Glutamatergic neuron (in vitro differentiated cells): ENCODE measurements around the gene GRAMD1B. TPM values are rescaled to one million over a fixed set of nuclear protein-coding genes. Genes with fewer than 3 reads are reported as not detected.

Experiments used
- DNase-seq: peaks from one replicate; pipeline ENCODE4 v3.0.0; 2022
- H3K27ac Mint-ChIP-seq: one replicate; pipeline ENCODE4 v1.8.0; 2020; ENCODE audit warnings: mild to moderate bottlenecking, mixed read lengths, inconsistent platforms; ENCODE audit not compliant: unreplicated experiment
- H3K27me3 Mint-ChIP-seq: one replicate; pipeline ENCODE4 v1.8.0; 2020; ENCODE audit warnings: mild to moderate bottlenecking, moderate library complexity, mixed read lengths, inconsistent platforms; ENCODE audit not compliant: unreplicated experiment
- H3K36me3 Mint-ChIP-seq: one replicate; pipeline ENCODE4 v1.8.0; 2020; ENCODE audit warnings: mild to moderate bottlenecking, mixed read lengths, inconsistent platforms; ENCODE audit not compliant: unreplicated experiment
- H3K4me1 Mint-ChIP-seq: one replicate; pipeline ENCODE4 v1.8.0; 2020; ENCODE audit warnings: mild to moderate bottlenecking, low read depth, mixed read lengths, inconsistent platforms; ENCODE audit not compliant: unreplicated experiment
- H3K4me3 Mint-ChIP-seq: one replicate; pipeline ENCODE4 v1.8.0; 2020; ENCODE audit warnings: mild to moderate bottlenecking, mixed read lengths, inconsistent platforms; ENCODE audit not compliant: unreplicated experiment
- H3K9me3 Mint-ChIP-seq: one replicate; pipeline ENCODE4 v1.8.0; 2020; ENCODE audit warnings: mild to moderate bottlenecking, moderate library complexity, mixed read lengths, inconsistent platforms; ENCODE audit not compliant: unreplicated experiment
- total RNA-seq: library from RNA; stranded (reverse); fragmentation: NEBNext Ultra II Directional; extraction: Animal tissue kit (Norgen Biotek cat#: 25700); gene quantifications from one replicate; pipeline ENCODE4 v1.2.1, GENCODE V29; 2021; ENCODE audit not compliant: unreplicated experiment
- TF ChIP-seq, protein P1 (sequence below): fragments of 200-600 bp; sonication (generic); IDR thresholded peaks from one replicate; pipeline ENCODE4 v1.5.0; 2021; ENCODE audit not compliant: partially characterized antibody, unreplicated experiment

GRAMD1B gene
- total RNA-seq, 1 donor from 2014 or later = 12.2 TPM

DNA sequence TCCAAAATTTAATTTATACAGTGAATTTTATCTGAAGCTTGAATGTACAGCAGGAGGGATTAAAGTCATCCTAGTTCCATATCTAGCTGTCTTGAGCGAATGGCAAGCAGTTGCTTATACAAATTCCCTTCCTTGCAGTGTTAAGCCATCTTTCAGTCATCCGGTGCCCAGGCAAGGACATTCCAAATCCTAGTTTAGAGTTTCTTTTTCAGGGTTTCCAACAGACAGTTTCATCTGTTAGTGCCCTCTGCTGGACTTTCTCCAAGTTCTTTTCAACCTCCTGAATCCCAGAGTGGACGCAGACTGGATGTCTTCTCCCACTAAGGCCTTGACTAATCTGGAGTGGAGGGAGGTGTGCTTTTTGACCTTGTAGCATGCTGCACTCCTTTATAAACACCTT, 45.4 kb downstream of the GRAMD1B start:
- no peak overlapping the region for H3K27ac Mint-ChIP-seq
- no peaks in the 10 kb centered on the region for H3K36me3 Mint-ChIP-seq
- H3K4me1 Mint-ChIP-seq = peaks cover 2% of the 10 kb centered on the region
- no peak overlapping the region for H3K4me3 Mint-ChIP-seq
- TF ChIP-seq, protein P1, sequence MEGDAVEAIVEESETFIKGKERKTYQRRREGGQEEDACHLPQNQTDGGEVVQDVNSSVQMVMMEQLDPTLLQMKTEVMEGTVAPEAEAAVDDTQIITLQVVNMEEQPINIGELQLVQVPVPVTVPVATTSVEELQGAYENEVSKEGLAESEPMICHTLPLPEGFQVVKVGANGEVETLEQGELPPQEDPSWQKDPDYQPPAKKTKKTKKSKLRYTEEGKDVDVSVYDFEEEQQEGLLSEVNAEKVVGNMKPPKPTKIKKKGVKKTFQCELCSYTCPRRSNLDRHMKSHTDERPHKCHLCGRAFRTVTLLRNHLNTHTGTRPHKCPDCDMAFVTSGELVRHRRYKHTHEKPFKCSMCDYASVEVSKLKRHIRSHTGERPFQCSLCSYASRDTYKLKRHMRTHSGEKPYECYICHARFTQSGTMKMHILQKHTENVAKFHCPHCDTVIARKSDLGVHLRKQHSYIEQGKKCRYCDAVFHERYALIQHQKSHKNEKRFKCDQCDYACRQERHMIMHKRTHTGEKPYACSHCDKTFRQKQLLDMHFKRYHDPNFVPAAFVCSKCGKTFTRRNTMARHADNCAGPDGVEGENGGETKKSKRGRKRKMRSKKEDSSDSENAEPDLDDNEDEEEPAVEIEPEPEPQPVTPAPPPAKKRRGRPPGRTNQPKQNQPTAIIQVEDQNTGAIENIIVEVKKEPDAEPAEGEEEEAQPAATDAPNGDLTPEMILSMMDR = peak; percentile 23
- H3K27me3 Mint-ChIP-seq = peaks cover 3% of the 10 kb centered on the region
- no peak for DNase-seq
- H3K9me3 Mint-ChIP-seq = no peaks in the 10 kb centered on the region

DNA sequence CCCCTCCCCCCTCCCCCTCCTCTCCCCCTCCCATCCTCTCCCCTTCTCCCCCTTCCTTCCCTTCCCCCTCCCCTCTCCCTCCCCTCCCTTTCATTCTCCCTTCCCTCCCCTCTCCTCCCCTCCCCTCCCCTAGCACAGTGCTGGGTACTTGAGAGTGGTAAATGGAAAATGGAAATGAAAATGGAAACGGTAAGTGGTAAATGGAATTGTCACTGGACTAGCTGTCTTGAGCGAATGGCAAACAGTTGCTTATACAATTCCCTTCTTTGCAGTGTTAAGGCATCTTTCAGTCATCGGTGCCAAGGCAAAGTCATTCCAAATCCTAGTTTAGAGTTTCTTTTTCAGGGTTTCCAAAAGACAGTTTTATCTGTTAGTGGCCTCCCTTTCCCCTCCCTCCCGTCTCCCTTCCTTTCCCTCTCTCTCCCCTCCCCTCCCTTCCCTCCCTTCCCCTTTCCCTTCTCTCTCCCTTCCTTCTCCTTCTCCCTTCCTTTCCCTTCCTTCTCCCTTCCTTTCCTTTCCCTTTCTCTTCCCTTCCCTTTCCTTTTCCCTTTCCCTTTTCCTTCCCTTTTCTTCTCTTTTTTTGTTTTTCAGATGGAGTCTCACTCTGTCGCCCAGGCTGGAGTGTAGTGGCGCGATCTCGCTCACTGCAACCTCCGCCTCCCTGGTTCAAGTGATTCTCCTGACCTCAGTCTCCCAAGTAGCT, 47.3 kb downstream of the GRAMD1B start:
- no peaks in the 10 kb centered on the region for H3K9me3 Mint-ChIP-seq
- H3K4me1 Mint-ChIP-seq = peaks cover 2% of the 10 kb centered on the region
- H3K27me3 Mint-ChIP-seq = peaks cover 3% of the 10 kb centered on the region
- no peak overlapping the region for H3K4me3 Mint-ChIP-seq
- TF ChIP-seq, protein P1 = no peak
- no peak for DNase-seq
- H3K36me3 Mint-ChIP-seq = no peaks in the 10 kb centered on the region
- no peak overlapping the region for H3K27ac Mint-ChIP-seq

DNA sequence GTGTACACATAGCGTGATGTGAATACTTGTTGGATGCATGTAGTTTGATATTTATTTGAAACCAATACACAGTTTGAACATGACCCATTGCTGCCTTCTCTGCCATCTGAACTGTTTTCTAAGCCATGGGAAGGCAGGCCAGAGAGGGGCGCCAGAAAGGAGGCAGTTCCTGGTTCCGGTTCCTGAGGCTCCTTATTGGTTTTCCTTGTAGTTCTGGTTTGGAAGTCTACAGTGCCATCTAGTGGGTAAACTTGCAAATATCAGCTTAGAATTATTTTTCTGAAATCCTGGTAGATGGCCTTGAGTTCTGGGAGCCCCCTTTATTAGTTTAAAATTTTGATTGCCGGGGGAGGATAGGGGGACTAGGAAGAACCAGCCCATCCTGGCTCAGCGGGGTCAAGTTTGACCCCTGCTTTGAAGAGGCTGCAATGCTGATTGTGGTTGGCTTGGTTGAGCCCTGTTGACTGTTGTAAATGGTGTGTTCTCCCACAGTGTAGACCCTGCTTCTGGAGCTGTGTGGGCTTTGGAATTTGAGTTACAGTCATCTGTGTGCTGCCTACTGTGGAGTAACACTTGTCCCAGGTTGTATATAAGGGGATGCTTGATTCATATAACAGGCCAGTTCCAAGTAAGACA, 48.4 kb downstream of the GRAMD1B start:
- peaks cover 3% of the 10 kb centered on the region for H3K27me3 Mint-ChIP-seq
- no peaks in the 10 kb centered on the region for H3K36me3 Mint-ChIP-seq
- TF ChIP-seq, protein P1 = peak; percentile 81
- H3K9me3 Mint-ChIP-seq = no peaks in the 10 kb centered on the region
- H3K4me1 Mint-ChIP-seq = peaks cover 2% of the 10 kb centered on the region
- H3K4me3 Mint-ChIP-seq = no peak overlapping the region
- DNase-seq = peak; percentile 61
- H3K27ac Mint-ChIP-seq = peak overlapping the region; percentile 34

DNA sequence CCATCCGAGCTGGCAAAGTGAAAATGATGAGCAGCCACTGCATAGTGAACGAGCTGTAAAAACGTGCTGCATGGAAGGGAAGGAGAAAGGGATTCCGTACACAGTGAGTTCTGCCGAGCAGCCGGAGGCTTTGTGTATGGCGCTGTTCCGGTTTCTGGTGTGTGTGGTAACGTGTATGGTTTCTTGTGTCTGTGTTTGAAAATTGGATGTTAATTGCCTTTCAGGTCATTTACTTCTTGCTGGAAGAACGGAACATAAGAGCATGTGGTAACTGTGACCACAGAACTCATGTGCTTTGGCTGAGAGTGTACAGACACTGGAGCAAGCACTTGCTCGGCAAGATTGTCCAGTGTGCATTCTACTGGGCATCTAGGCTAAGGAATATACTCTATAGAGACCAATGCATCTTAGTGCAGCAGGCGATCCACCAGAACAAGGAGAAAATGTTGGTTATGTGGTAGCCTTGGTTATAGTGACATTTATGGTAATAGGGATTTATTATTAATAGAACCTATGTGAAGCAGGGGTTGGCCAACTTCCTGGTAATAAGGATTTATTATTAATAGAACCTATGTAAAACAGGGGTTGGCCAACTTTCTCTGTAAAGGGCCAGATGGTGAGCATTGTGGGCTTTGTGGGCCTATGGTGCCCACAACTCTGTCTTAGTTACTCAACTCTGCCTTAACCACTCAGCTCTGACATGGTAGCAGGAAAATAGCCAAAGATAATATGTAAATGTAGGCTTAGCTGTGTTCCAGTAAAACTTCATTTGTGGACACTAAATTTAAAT, 49.2 kb downstream of the GRAMD1B start:
- H3K27me3 Mint-ChIP-seq = peaks cover 3% of the 10 kb centered on the region
- no peak overlapping the region for H3K4me3 Mint-ChIP-seq
- peaks cover 2% of the 10 kb centered on the region for H3K4me1 Mint-ChIP-seq
- TF ChIP-seq, protein P1 = no peak
- no peak for DNase-seq
- no peaks in the 10 kb centered on the region for H3K36me3 Mint-ChIP-seq
- no peak overlapping the region for H3K27ac Mint-ChIP-seq
- H3K9me3 Mint-ChIP-seq = no peaks in the 10 kb centered on the region
